NCI-H345 treated with DMSO at 0.1 percent for 48 hours (cell line): ENCODE measurements around the gene GUCY1B1.
"Not testable (repeated sequence)": the region's sequence is repeated elsewhere in the genome, so short reads cannot be mapped to it uniquely, and the experiment has no call there.

Experiments used
- DNase-seq: peaks from one replicate; lab custom pipeline; 2025; ENCODE audit not compliant: unreplicated experiment; lab: John Stamatoyannopoulos, UW

Gene GUCY1B1

GRCh38 chr4:155797581-155797980 lies 38.8 kb downstream of the GUCY1B1 start:
- DNase-seq: not testable (repeated sequence)

GRCh38 chr4:155799116-155799793 lies 40.4 kb downstream of the GUCY1B1 start:
- no peak for DNase-seq

GRCh38 chr4:155799794-155800123 lies 40.9 kb downstream of the GUCY1B1 start:
- no peak for DNase-seq

GRCh38 chr4:155800685-155801343 lies 42.0 kb downstream of the GUCY1B1 start:
- DNase-seq: no peak

- DNase-seq: no peak
Observed at GRCh38 chr4:155802190-155802959, 43.6 kb downstream of the GUCY1B1 start.

- no peak for DNase-seq
Observed at GRCh38 chr4:155805016-155805415, 46.2 kb downstream of the GUCY1B1 start.

GRCh38 chr4:155807021-155807420 lies 48.2 kb downstream of the GUCY1B1 start:
- DNase-seq: no peak

- peak; percentile 32 for DNase-seq
Observed at GRCh38 chr4:155809835-155810234, 51.0 kb downstream of the GUCY1B1 start.

- no peak for DNase-seq
Observed at GRCh38 chr4:155811083-155811482, 52.3 kb downstream of the GUCY1B1 start.

- DNase-seq: no peak
Observed at GRCh38 chr4:155818639-155819038, 59.8 kb downstream of the GUCY1B1 start.

GRCh38 chr4:155819066-155819465 lies 60.2 kb downstream of the GUCY1B1 start:
- DNase-seq: no peak

- no peak for DNase-seq
Observed at GRCh38 chr4:155820887-155821518, 62.2 kb downstream of the GUCY1B1 start.

GRCh38 chr4:155822572-155822971 lies 63.8 kb downstream of the GUCY1B1 start:
- DNase-seq: no peak

GRCh38 chr4:155828628-155829027 lies 69.8 kb downstream of the GUCY1B1 start:
- no peak for DNase-seq

- DNase-seq: no peak
Observed at GRCh38 chr4:155832664-155833063, 73.8 kb downstream of the GUCY1B1 start.

- no peak for DNase-seq
Observed at GRCh38 chr4:155837203-155837796, 78.5 kb downstream of the GUCY1B1 start.

GRCh38 chr4:155842080-155842479 lies 83.3 kb downstream of the GUCY1B1 start:
- no peak for DNase-seq

- no peak for DNase-seq
Observed at GRCh38 chr4:155846929-155847328, 88.1 kb downstream of the GUCY1B1 start.

GRCh38 chr4:155849042-155849441 lies 90.2 kb downstream of the GUCY1B1 start:
- DNase-seq: no peak

GRCh38 chr4:155853189-155853588 lies 94.4 kb downstream of the GUCY1B1 start:
- DNase-seq: no peak

GRCh38 chr4:155854582-155855226 lies 95.9 kb downstream of the GUCY1B1 start:
- DNase-seq: no peak
